IgD-negative memory B cell (primary cell): Measurements from ENCODE around the gene FNIP1. TPM values are rescaled to one million over a fixed set of nuclear protein-coding genes. Genes with fewer than 3 reads are reported as not detected.
"Not testable (repeated sequence)": the region's sequence is repeated elsewhere in the genome, so short reads cannot be mapped to it uniquely, and the experiment has no call there.

ENCODE experiments used
- H3K27ac Mint-ChIP-seq, 3 donors: one replicate each; pipeline ENCODE4 v1.8.0; 2020 to 2022; ENCODE audit warnings: mild to moderate bottlenecking in 3 of 3, mixed read lengths in 3 of 3, moderate library complexity in 1 of 3
- H3K27me3 Mint-ChIP-seq: one replicate; pipeline ENCODE4 v1.8.0; 2021; ENCODE audit warnings: mixed read lengths
- H3K36me3 Mint-ChIP-seq: one replicate; pipeline ENCODE4 v1.8.0; 2020; ENCODE audit warnings: mild to moderate bottlenecking, mixed read lengths
- H3K4me1 Mint-ChIP-seq, 3 donors: one replicate each; pipeline ENCODE4 v1.8.0; 2020 to 2022; ENCODE audit warnings: mixed read lengths in 3 of 3, mild to moderate bottlenecking in 1 of 3
- H3K4me3 Mint-ChIP-seq, 4 donors: one replicate each; pipeline ENCODE4 v1.8.0; 2020 to 2022; ENCODE audit warnings: mild to moderate bottlenecking in 4 of 4, mixed read lengths in 4 of 4, moderate library complexity in 3 of 4
- H3K9me3 Mint-ChIP-seq, 3 donors: one replicate each; pipeline ENCODE4 v1.8.0; 2020 to 2021; ENCODE audit warnings: mixed read lengths in 3 of 3, mild to moderate bottlenecking in 1 of 3
- polyA plus RNA-seq: library from polyadenylated mRNA; unstranded; fragments of 300-500 nt; fragmentation: Illumina TruSeq; gene quantifications from one replicate; pipeline ENCODE4 v1.2.3, GENCODE V29; 2021

The FNIP1 gene
- polyA plus RNA-seq, 1 donor from 2014 or later: 21.9 TPM

- H3K4me1 Mint-ChIP-seq: peaks cover 37 to 63% (median 48%) of the 10 kb centered on the region in 3 donors
- peaks cover 0 to 2% (median 0%) of the 10 kb centered on the region in 3 donors for H3K9me3 Mint-ChIP-seq
- H3K27ac Mint-ChIP-seq: peak overlapping the region in 1 of 3 donors; percentile 3
- H3K27me3 Mint-ChIP-seq: no peaks in the 10 kb centered on the region
- H3K4me3 Mint-ChIP-seq: no peak overlapping the region
- H3K36me3 Mint-ChIP-seq: peaks cover 6% of the 10 kb centered on the region
Observed at GRCh38 chr5:131617140-131617822, 179.5 kb downstream of the FNIP1 start.

DNA sequence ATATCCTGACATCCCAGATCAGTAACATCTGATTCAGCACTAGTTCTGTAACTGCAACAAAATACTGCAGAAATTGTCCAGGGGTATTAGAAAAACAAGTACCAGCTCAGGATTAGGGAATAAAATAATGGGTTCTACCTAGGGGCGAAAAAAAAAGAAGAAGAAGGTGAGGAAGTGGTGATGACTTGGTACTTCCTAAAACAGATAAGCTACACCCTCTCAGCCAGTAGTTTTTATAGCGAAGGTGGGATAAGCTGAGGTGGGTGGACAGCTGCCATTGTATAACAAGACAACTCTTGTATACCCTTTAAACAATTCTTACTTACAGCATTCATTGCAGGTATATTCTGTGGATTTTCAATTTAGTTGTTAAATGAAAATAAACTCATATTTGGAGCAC lies 180.9 kb downstream of the FNIP1 start:
- Mint-ChIP-seq H3K27ac (peak overlapping the region in 1 of 3 donors; percentile 0), H3K27me3 (no peaks in the 10 kb centered on the region), H3K4me3 (peak overlapping the region in 1 of 4 donors; percentile 41), H3K36me3 (peaks cover 4% of the 10 kb centered on the region), H3K4me1 (peaks cover 32 to 53% (median 52%) of the 10 kb centered on the region in 3 donors), H3K9me3 (peaks cover 0 to 2% (median 0%) of the 10 kb centered on the region in 3 donors)

DNA sequence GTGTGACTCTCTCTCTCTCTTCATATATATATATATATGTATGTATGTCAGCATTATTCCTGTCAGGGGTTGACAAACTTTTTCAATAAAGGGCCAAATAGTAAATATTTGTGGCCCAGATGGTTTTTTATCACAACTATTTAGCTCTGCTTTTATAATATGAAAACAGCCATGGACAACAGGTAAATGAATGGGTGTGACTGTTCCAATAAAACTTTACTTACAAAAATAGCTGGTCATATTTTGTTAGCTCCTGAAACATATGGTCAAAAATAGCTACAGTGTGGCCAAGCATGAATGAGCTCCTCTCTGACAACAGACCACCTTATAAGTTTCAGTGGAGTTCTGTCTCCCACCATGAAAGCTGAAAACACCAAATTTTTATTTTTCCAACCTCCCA lies 183.4 kb downstream of the FNIP1 start:
- Mint-ChIP-seq H3K4me1 (peaks cover 27 to 54% (median 42%) of the 10 kb centered on the region in 3 donors), H3K27ac (no peak overlapping the region), H3K4me3 (peak overlapping the region in 1 of 4 donors; percentile 58), H3K27me3 (no peaks in the 10 kb centered on the region), H3K9me3 (peaks cover 0 to 2% (median 0%) of the 10 kb centered on the region in 3 donors), H3K36me3 (peaks cover 4% of the 10 kb centered on the region)

GRCh38 chr5:131611064-131611381 lies 185.8 kb downstream of the FNIP1 start:
- peaks cover 1% of the 10 kb centered on the region for H3K36me3 Mint-ChIP-seq
- peaks cover 0 to 2% (median 0%) of the 10 kb centered on the region in 3 donors for H3K9me3 Mint-ChIP-seq
- no peak overlapping the region for H3K27ac Mint-ChIP-seq
- no peaks in the 10 kb centered on the region for H3K27me3 Mint-ChIP-seq
- no peak overlapping the region for H3K4me3 Mint-ChIP-seq
- H3K4me1 Mint-ChIP-seq: peaks cover 28 to 57% (median 46%) of the 10 kb centered on the region in 3 donors

GRCh38 chr5:131610198-131611063 lies 186.4 kb downstream of the FNIP1 start:
- Mint-ChIP-seq H3K27me3 (no peaks in the 10 kb centered on the region), H3K4me1 (peaks cover 25 to 53% (median 45%) of the 10 kb centered on the region in 3 donors), H3K36me3 (peaks cover 1% of the 10 kb centered on the region), H3K9me3 (peaks cover 0 to 2% (median 0%) of the 10 kb centered on the region in 3 donors), H3K27ac (no peak overlapping the region), H3K4me3 (peak overlapping the region in 1 of 4 donors; percentile 49)

GRCh38 chr5:131609774-131610173 lies 187.0 kb downstream of the FNIP1 start:
- Mint-ChIP-seq H3K4me3 (peak overlapping the region in 1 of 4 donors; percentile 73), H3K27me3 (no peaks in the 10 kb centered on the region), H3K36me3 (no peaks in the 10 kb centered on the region), H3K9me3 (no peaks in the 10 kb centered on the region), H3K27ac (peak overlapping the region in 1 of 3 donors; percentile 3), H3K4me1 (peaks cover 22 to 55% (median 45%) of the 10 kb centered on the region in 3 donors)

DNA sequence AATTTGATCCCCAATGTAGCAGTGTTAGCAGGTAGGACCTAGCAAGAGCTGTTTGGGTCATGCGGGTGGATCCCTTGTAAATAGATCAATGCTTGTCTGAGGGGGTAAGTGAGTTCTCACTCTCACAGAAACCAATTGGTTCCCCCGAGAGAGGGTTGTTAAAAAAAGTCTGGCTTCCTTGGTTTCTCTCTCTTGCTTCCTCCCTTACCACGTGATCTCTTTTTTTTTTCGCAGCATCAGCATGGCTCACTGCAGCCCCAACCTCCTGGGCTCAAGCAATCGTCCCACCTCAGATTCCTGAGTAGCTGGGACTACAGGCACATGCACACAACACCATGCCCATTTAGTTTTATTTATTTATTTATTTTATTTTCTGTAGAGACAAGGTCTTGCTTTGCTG lies 188.2 kb downstream of the FNIP1 start:
- peaks cover 2% of the 10 kb centered on the region for H3K36me3 Mint-ChIP-seq
- H3K27ac Mint-ChIP-seq: peak overlapping the region in 2 of 3 donors; percentile 3 to 60
- no peaks in the 10 kb centered on the region for H3K9me3 Mint-ChIP-seq
- peaks cover 20 to 50% (median 40%) of the 10 kb centered on the region in 3 donors for H3K4me1 Mint-ChIP-seq
- H3K4me3 Mint-ChIP-seq: peak overlapping the region in 1 of 4 donors; percentile 63
- H3K27me3 Mint-ChIP-seq: no peaks in the 10 kb centered on the region

- H3K27ac Mint-ChIP-seq: peak overlapping the region in 2 of 3 donors; percentile 60 to 79
- peak overlapping the region in 1 of 4 donors; percentile 63 for H3K4me3 Mint-ChIP-seq
Observed at GRCh38 chr5:131607903-131608540, 188.8 kb downstream of the FNIP1 start.

DNA sequence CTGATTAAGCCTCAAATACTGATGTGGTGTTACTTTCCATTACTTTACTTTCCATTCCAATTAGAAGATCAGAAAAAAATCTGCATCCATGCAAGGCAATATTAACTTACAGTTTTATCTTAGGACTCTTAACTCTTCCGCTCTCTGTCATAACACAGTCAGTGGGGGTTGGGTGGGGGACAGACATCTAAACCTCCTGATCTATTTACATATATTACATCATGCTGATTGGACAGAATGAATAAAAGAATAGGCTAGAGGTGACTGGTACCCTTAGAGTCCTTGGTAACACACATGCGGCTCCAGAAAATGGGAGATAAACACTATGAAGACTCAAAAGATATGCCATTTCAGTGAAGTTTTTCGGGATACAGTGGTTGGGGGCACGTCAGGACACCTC lies 189.4 kb downstream of the FNIP1 start:
- H3K36me3 Mint-ChIP-seq: peaks cover 4% of the 10 kb centered on the region
- peak overlapping the region in 1 of 4 donors; percentile 7 for H3K4me3 Mint-ChIP-seq
- peaks cover 19 to 47% (median 37%) of the 10 kb centered on the region in 3 donors for H3K4me1 Mint-ChIP-seq
- peak overlapping the region in 1 of 3 donors; percentile 79 for H3K27ac Mint-ChIP-seq
- no peaks in the 10 kb centered on the region for H3K27me3 Mint-ChIP-seq
- H3K9me3 Mint-ChIP-seq: no peaks in the 10 kb centered on the region

More at GRCh38 chr5:131607903-131608540, 188.8 kb downstream of the FNIP1 start:
- Mint-ChIP-seq H3K27me3 (no peaks in the 10 kb centered on the region), H3K9me3 (no peaks in the 10 kb centered on the region), H3K36me3 (peaks cover 2% of the 10 kb centered on the region), H3K4me1 (peaks cover 19 to 49% (median 37%) of the 10 kb centered on the region in 3 donors)

DNA sequence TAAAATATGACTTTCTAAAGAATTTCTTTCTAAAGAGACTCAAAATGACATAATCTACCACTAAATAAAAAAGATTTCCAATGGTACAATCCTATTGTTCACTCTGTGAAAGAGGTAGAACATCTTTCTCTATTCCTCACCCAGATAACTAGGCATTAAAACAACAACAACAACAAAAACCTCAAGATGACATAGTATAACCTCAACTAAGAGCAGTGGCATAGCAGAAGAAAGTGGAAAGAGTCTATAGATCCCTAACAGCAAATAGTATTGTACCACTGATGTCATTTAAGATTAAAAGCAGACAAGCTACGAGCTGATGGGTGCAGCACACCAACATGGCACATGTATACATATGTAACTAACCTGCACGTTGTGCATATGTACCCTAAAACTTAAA lies 191.7 kb downstream of the FNIP1 start:
- H3K27ac Mint-ChIP-seq: peak overlapping the region in 1 of 3 donors; percentile 68
- H3K9me3 Mint-ChIP-seq: no peaks in the 10 kb centered on the region
- H3K4me1 Mint-ChIP-seq: peaks cover 15 to 41% (median 38%) of the 10 kb centered on the region in 3 donors
- H3K4me3 Mint-ChIP-seq: no peak overlapping the region
- peaks cover 4% of the 10 kb centered on the region for H3K36me3 Mint-ChIP-seq
- no peaks in the 10 kb centered on the region for H3K27me3 Mint-ChIP-seq

DNA sequence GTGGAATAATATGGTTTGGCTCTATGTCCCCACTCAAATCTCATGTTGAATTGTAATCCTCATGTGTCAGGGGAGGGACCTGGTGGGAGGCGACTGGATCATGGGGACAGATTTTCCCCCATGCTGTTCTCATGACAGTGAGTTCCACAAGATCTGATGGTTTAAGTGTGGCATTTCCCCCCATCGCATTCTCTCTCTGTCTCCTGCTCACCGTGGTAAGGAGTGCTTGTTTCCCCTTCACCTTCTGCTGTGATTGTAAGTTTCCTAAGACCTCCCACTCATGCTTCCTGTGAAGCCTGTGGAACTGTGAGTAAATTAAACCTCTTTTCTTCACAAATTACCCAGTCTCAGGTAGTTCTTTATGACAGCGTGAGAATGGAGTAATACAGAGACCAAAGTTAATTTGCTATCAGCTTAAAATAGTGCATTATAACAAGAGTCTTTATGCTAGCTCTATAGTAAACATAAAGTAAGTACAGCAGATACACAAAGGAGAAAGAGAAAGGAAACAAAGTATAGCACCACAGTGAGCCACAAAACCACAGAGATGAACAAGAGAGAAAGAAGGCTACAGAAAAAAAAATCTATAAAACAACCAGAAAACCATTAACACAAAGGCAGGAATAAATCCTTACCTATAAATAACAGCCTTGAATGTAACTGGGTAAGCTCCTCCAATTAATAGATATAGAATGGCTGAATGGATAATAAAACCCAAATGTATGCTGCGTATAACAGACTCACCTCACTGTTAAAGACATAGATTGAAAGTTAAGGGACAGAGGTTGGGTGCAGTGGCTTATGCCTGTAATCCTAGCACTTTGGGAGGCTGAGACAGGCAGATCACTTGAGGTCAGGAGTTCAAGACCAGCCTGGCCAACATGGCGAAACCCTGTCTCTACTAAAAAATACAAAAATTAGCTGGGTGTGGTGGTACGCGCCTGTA lies 201.5 kb downstream of the FNIP1 start:
- Mint-ChIP-seq H3K9me3 (peaks cover 0 to 3% (median 1%) of the 10 kb centered on the region in 3 donors), H3K4me1 (peaks cover 33 to 46% (median 42%) of the 10 kb centered on the region in 3 donors), H3K27me3 (no peaks in the 10 kb centered on the region), H3K36me3 (peaks cover 11% of the 10 kb centered on the region), H3K4me3 (peak overlapping the region in 2 of 4 donors; percentile 9 to 69), H3K27ac (peak overlapping the region in 2 of 3 donors; percentile 50 to 89)

GRCh38 chr5:131593921-131594320 lies 202.9 kb downstream of the FNIP1 start:
- H3K9me3 Mint-ChIP-seq: peaks cover 0 to 3% (median 1%) of the 10 kb centered on the region in 3 donors
- H3K4me3 Mint-ChIP-seq: peak overlapping the region in 1 of 4 donors; percentile 15
- H3K27me3 Mint-ChIP-seq: no peaks in the 10 kb centered on the region
- H3K27ac Mint-ChIP-seq: peak overlapping the region in 1 of 3 donors; percentile 72
- H3K36me3 Mint-ChIP-seq: peaks cover 11% of the 10 kb centered on the region
- peaks cover 33 to 51% (median 42%) of the 10 kb centered on the region in 3 donors for H3K4me1 Mint-ChIP-seq

DNA sequence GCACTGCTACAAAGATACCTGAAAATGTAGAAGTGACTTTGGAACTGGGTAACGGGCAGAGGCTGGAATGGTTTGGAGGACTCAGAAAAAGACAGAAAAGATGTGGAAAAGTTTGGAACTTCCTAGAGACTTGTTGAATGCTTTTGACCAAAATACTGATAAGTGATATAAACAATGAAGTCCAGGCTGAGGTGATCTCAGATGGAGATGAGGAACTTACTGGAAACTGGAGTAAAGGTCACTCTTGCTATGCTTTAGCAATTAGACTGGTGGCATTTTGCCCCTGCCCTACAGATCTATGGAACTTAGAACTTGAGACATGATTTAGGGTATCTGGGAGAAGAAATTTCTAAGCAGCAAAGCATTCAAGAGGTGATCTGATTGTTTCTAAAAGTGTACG lies 203.4 kb downstream of the FNIP1 start:
- H3K4me1 Mint-ChIP-seq: peaks cover 31 to 48% (median 39%) of the 10 kb centered on the region in 3 donors
- peaks cover 11% of the 10 kb centered on the region for H3K36me3 Mint-ChIP-seq
- not testable (repeated sequence) for H3K9me3 Mint-ChIP-seq, H3K27me3 Mint-ChIP-seq
- H3K27ac Mint-ChIP-seq: peak overlapping the region in 2 of 3 donors; percentile 50 to 80
- H3K4me3 Mint-ChIP-seq: peak overlapping the region in 1 of 4 donors; percentile 15
